22Rv1 (cell line): Measurements from ENCODE around the gene TGFBR2.

ENCODE experiments used
- CTCF ChIP-seq: fragments of 450-650 bp; IDR thresholded peaks from 2 replicates; pipeline ENCODE4 v1.5.1; 2017; ENCODE audit warnings: mild to moderate bottlenecking
- ZFX ChIP-seq: fragments of 450-650 bp; IDR thresholded peaks from 2 replicates; pipeline ENCODE4 v1.6.1; 2017; ENCODE audit warnings: antibody characterized with exemption, borderline replicate concordance

GRCh38 chr3:30563956-30564355 lies 42.4 kb upstream of the TGFBR2 start:
- no peak for TF ChIP-seq CTCF
- TF ChIP-seq ZFX = no peak
